HepG2 (cell line): ENCODE measurements around the gene ATR. TPM values are rescaled to one million over a fixed set of nuclear protein-coding genes. Genes with fewer than 3 reads are reported as not detected.
A peak's percentile ranks its signal among the peaks of the same experiment; 100 is the strongest.

Experiments used
- ESRRA ChIP-seq: sonication (generic); formaldehyde crosslinking; IDR thresholded peaks from 2 replicates; pipeline ENCODE4 v1.5.1; 2020; ENCODE audit warnings: mild to moderate bottlenecking, low read depth, missing genetic modification reagents
- FOSL1 ChIP-seq: sonication (generic); formaldehyde crosslinking; IDR thresholded peaks from 2 replicates; pipeline ENCODE4 v1.9.0; 2021; ENCODE audit warnings: missing genetic modification reagents, borderline replicate concordance
- MAFF ChIP-seq: IDR thresholded peaks from 2 replicates; pipeline ENCODE4 v1.6.1; 2011; ENCODE audit warnings: low read depth, low read length, improper control_type of control experiment
- SALL1 ChIP-seq: sonication (generic); formaldehyde crosslinking; IDR thresholded peaks from 2 replicates; pipeline ENCODE4 v1.8.0; 2022; ENCODE audit warnings: mild to moderate bottlenecking, missing genetic modification reagents
- SP1 ChIP-seq, 2 experiments: fragments of 450-650 bp in 1 of 2; sonication (generic) in 1 of 2; formaldehyde crosslinking in 1 of 2; IDR thresholded peaks; 2 replicates each; pipeline versions ENCODE4 v1.4.0 to v1.6.1; 2016 to 2020; ENCODE audit warnings: missing genetic modification reagents in 1 of 2
- TEAD3 ChIP-seq: optimal IDR thresholded peaks from 2 replicates; pipeline ENCODE3; 2016; ENCODE audit warnings: borderline replicate concordance
- TRIM24 ChIP-seq: sonication (generic); formaldehyde crosslinking; IDR thresholded peaks from 2 replicates; pipeline ENCODE4 v1.8.0; 2022; ENCODE audit warnings: mild to moderate bottlenecking, missing genetic modification reagents
- U2AF2 ChIP-seq: fragments of 200-400 bp; formaldehyde crosslinking; IDR thresholded peaks from 2 replicates; pipeline ENCODE4 v1.6.1; 2017; ENCODE audit warnings: low read depth, mild to moderate bottlenecking, low read length
- ZNF124 ChIP-seq: sonication (generic); formaldehyde crosslinking; IDR thresholded peaks from 2 replicates; pipeline ENCODE4 v1.4.0; 2020; ENCODE audit warnings: missing genetic modification reagents
- ZNF205 ChIP-seq: IDR thresholded peaks from 2 replicates; pipeline ENCODE4 v1.6.1; 2018; ENCODE audit warnings: missing biosample characterization, missing genetic modification reagents
- ZNF460 ChIP-seq: sonication (generic); formaldehyde crosslinking; IDR thresholded peaks from 2 replicates; pipeline ENCODE4 v1.5.1; 2020; ENCODE audit warnings: missing genetic modification reagents, mild to moderate bottlenecking, borderline replicate concordance
- ZNF670 ChIP-seq: sonication (generic); formaldehyde crosslinking; IDR thresholded peaks from 2 replicates; pipeline ENCODE4 v1.8.0; 2022; ENCODE audit warnings: mild to moderate bottlenecking, missing genetic modification reagents, borderline replicate concordance
- ZNF777 ChIP-seq: sonication (generic); formaldehyde crosslinking; IDR thresholded peaks from 2 replicates; pipeline ENCODE4 v1.4.0; 2020; ENCODE audit warnings: missing genetic modification reagents
- ZNF788 ChIP-seq: sonication (generic); formaldehyde crosslinking; IDR thresholded peaks from 2 replicates; pipeline ENCODE4 v1.5.0; 2020; ENCODE audit warnings: mild to moderate bottlenecking, missing genetic modification reagents, borderline replicate concordance
- ZNF816 ChIP-seq: sonication (generic); formaldehyde crosslinking; IDR thresholded peaks from 2 replicates; pipeline ENCODE4 v1.8.0; 2022; ENCODE audit warnings: missing genetic modification reagents, mild to moderate bottlenecking, borderline replicate concordance
- ZSCAN31 ChIP-seq: sonication (generic); formaldehyde crosslinking; IDR thresholded peaks from 2 replicates; pipeline ENCODE4 v1.5.0; 2020; ENCODE audit warnings: low read depth, mild to moderate bottlenecking, missing genetic modification reagents
- polyA plus RNA-seq, 8 experiments: library from polyadenylated mRNA; depleted of rRNA in 3 of 8; stranded (reverse) in 7 of 8; unstranded in 1 of 8; fragments of >200 nt; fragmentation: Illumina TruSeq in 4 of 8; extraction: Trizol in 4 of 8; gene quantifications; 2 replicates each; pipeline versions ENCODE4 v1.2.1 to v1.2.3, GENCODE V29; 2011 to 2016; ENCODE audit warnings: low read depth in 4 of 8, missing spikeins in 1 of 8, mixed read lengths in 1 of 8; ENCODE audit not compliant: insufficient read depth in 1 of 8
- total RNA-seq, 5 experiments: library from RNA; depleted of rRNA; stranded (reverse); fragments of >200 nt; fragmentation: Illumina TruSeq; extraction: Trizol; gene quantifications; 2 replicates each; pipeline ENCODE4 v1.2.3, GENCODE V29; 2016; ENCODE audit warnings: low read depth in 1 of 5
- TF ChIP-seq, protein P1 (sequence below): sonication (generic); formaldehyde crosslinking; IDR thresholded peaks from 2 replicates; pipeline ENCODE4 v1.4.0; 2020; ENCODE audit warnings: mild to moderate bottlenecking, missing genetic modification reagents
- TF ChIP-seq, protein P2 (sequence below): sonication (generic); formaldehyde crosslinking; IDR thresholded peaks from 2 replicates; pipeline ENCODE4 v1.4.0; 2020; ENCODE audit warnings: mild to moderate bottlenecking, missing genetic modification reagents

ATR gene
- total and polyA plus RNA-seq, 2 of the 13 experiments (the other 11 are each of a cell fraction or from before 2014, with no cell fraction given): 6.6 to 17.0 TPM

DNA sequence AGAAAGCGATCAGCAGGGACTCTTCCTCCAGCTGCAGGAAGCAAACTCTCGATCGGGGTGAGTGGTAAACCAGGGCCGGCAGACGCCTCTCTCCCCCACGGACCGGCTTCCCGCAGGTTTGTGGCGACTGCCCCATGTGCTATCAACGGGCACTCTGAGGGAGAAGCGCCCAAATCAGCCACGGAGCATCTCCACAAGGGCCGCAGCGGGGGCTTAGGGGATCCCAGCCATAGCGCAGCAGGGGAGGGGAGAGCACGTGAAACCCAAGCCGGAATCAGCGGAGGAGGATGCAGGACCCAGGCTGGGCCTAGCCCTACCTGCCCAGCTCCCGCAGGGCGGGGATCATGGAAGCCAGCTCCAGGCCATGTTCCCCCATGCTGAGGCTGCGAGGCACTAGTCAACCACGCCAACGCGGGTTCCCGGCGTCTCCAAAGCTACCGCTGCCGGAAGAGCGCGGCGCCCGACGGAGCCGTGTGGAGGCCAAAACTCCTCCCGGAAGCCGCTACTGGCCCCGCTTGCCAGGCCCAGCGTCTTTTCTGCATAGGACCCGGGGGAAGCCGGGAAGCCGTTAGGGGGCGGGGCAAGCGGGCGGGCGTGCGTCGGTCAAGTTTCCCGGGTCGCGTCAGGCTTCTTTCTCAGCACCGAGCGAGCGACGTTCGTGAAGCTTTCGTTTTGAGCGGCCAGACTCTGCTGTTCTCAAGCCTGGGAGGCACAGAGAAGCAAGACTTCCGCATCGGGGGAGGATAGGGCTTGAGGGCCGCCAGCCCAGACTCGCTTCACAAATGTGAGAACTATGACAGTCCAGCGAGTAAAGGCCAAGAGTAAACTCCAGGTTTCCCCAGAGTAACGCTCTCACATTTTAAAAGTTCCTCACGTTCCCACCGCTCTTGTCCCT is at the start of gene ATR (continued):
- TF ChIP-seq, protein P1, sequence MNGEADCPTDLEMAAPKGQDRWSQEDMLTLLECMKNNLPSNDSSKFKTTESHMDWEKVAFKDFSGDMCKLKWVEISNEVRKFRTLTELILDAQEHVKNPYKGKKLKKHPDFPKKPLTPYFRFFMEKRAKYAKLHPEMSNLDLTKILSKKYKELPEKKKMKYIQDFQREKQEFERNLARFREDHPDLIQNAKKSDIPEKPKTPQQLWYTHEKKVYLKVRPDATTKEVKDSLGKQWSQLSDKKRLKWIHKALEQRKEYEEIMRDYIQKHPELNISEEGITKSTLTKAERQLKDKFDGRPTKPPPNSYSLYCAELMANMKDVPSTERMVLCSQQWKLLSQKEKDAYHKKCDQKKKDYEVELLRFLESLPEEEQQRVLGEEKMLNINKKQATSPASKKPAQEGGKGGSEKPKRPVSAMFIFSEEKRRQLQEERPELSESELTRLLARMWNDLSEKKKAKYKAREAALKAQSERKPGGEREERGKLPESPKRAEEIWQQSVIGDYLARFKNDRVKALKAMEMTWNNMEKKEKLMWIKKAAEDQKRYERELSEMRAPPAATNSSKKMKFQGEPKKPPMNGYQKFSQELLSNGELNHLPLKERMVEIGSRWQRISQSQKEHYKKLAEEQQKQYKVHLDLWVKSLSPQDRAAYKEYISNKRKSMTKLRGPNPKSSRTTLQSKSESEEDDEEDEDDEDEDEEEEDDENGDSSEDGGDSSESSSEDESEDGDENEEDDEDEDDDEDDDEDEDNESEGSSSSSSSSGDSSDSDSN (CRISPR knock-in tag): peak; percentile 95
- TF ChIP-seq TRIM24: no peak
- TF ChIP-seq SP1 (IDR thresholded peaks at IDR 0.05): no peak
- peak; percentile 97 for TF ChIP-seq SP1 (CRISPR knock-in tag; IDR thresholded peaks at IDR 0.05)
- TF ChIP-seq ZNF124 (CRISPR knock-in tag): peak; percentile 94
- peak; percentile 83 for TF ChIP-seq TEAD3
- peak; percentile 29; the same call in 1 of the 2 replicates for TF ChIP-seq FOSL1 (CRISPR knock-in tag)
- TF ChIP-seq ZSCAN31 (CRISPR knock-in tag): peak; percentile 97
- TF ChIP-seq ESRRA: peak; percentile 38; the same call in 1 of the 2 replicates
- peak; percentile 80; the same call in 1 of the 2 replicates for TF ChIP-seq ZNF205
- no peak for TF ChIP-seq MAFF
- peak; percentile 96 for TF ChIP-seq SALL1 (CRISPR knock-in tag)
- peak; percentile 99 for TF ChIP-seq ZNF788
- peak; percentile 91 for TF ChIP-seq ZNF816
- peak; percentile 56; the same call in 1 of the 2 replicates for TF ChIP-seq ZNF777
- TF ChIP-seq, protein P2, sequence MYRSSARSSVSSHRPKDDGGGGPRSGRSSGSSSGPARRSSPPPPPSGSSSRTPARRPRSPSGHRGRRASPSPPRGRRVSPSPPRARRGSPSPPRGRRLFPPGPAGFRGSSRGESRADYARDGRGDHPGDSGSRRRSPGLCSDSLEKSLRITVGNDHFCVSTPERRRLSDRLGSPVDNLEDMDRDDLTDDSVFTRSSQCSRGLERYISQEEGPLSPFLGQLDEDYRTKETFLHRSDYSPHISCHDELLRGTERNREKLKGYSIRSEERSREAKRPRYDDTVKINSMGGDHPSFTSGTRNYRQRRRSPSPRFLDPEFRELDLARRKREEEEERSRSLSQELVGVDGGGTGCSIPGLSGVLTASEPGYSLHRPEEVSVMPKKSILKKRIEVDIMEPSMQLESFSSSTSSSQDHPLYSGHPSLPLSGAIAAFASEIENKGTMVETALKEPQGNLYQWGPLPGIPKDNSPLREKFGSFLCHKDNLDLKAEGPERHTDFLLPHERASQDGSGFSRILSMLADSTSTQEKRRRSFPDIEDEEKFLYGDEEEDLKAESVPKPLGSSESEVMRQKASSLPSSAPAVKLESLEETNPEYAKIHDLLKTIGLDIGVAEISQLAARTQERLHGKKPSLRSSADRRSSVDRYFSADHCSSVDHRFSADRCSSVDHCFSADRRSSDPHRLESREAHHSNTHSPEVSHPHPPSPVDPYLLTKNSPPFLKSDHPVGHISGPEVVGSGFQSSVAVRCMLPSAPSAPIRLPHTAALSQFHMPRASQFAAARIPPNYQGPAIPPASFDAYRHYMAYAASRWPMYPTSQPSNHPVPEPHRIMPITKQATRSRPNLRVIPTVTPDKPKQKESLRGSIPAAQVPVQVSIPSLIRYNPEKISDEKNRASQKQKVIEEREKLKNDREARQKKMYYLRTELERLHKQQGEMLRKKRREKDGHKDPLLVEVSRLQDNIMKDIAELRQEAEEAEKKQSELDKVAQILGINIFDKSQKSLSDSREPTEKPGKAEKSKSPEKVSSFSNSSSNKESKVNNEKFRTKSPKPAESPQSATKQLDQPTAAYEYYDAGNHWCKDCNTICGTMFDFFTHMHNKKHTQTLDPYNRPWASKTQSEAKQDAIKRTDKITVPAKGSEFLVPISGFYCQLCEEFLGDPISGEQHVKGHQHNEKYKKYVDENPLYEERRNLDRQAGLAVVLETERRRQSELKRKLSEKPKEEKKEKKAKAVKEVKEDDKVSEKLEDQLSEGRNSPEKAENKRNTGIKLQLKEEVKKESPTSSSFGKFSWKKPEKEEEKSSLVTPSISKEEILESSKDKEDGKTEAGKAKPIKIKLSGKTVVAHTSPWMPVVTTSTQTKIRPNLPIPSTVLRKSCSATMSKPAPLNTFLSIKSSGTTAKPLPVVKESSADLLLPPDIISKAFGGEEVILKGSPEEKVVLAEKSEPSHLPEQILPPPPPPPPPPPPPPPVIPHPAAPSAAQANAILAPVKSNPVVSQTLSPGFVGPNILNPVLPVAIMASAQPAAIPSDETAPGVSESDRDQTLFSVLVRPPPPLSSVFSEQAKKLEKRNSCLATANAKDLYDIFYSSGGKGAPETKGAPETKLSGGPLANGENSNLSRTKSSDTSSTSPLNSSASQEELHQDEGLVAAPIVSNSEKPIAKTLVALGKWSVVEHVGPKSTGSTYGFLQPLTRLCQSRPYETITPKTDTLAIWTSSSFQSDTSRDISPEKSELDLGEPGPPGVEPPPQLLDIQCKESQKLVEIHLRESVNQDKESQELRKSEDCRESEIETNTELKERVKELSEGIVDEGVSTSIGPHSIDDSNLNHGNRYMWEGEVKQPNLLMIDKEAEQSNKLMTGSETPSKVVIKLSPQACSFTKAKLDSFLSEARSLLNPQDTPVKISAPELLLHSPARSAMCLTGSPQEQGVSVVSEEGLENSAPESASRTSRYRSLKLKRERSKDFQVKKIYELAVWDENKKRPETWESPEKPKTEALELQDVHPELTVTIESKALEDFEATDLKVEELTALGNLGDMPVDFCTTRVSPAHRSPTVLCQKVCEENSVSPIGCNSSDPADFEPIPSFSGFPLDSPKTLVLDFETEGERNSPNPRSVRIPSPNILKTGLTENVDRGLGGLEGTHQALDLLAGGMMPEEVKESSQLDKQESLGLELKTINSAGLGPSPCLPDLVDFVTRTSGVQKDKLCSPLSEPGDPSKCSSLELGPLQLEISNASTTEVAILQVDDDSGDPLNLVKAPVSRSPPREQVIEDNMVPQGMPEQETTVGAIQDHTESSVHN (CRISPR knock-in tag): peak; percentile 85; the same call in 1 of the 2 replicates
- no peak for TF ChIP-seq ZNF460 (CRISPR knock-in tag)
- no peak for TF ChIP-seq U2AF2
- TF ChIP-seq ZNF670 (CRISPR knock-in tag): peak; percentile 93
